CD1c-positive myeloid dendritic cell (primary cell): ENCODE measurements around the gene ZNF385B.

Source experiments
- DNase-seq: peaks from one replicate; pipeline ENCODE4 v3.0.0-alpha.2; 2016; ENCODE audit errors: extremely low spot score

The ZNF385B gene

DNA sequence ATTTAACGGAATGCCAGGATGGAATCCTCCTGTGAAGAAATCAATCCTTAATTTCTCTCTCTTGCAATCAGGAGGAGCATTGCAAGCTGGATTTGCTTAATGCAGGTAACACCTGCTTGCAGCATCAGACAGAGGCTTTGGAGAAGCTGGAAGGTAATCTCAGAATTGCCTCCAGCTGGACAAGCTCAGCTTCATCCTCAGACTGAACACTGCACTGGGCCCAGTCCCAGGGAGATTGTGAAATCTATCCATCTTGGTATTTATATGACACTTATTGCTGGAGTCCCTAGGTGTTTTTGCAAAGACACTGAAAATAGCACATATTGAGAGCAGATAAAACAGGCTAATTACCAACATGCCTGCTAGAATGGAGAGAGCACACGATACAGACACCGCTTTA, 417.4 kb downstream of the ZNF385B start:
- DNase-seq: no peak

DNA sequence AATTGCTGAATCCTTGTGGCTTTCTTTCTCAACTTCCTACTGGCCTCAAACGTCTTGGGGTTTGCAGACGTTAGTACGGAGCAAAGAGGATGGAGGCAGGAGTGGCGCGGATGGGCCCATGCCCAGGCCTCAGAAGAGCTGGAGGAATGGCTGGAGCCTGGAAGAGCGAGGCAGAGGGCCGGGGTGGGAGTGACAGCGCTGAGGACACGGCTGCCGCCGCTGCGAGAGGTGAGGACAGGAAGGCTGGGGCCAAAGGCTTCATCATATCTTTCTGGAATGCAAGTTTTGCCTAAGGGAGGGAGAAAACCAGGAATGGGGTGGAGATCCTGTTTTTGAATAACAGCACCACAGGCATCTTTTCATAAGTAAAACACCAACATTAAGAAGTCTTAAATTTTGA, 418.2 kb downstream of the ZNF385B start:
- no peak for DNase-seq

DNA sequence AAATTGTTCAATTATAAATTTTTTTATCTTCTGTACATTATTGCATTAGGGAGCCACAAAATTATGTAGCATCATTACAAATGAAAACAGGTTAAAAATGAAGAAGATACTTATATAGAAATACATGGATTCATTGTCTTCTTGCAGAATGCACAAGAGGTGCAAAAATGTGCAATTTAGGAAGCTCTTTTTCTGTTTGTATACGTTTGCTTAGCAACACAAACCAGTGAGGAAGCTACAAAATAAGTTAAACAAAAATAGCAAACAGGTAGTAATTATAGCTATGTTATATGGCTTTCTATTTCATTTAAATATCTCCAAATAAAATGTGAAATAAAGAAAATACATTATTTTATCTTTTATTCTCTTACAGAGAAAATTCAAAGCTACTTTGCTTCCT, 419.2 kb downstream of the ZNF385B start:
- no peak for DNase-seq

DNA sequence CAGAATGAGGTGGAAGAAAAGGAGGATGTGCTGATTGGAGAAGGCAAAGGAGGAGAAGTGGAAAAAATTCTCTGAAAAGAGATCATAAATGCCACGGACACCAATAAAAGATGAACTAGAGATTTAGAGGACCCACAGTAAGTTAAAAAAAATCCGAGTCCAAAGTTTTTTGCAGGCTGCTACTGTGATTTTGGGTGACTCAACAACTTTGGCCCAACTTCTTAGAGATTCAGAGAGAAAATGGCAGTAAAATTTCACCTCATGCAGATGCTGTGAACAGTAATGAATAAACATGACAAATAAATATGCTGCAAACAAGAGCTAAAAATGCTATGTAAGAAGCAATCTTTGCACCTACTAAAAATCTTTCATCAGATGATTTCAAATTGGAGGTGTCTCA, 419.9 kb downstream of the ZNF385B start:
- DNase-seq: no peak

DNA sequence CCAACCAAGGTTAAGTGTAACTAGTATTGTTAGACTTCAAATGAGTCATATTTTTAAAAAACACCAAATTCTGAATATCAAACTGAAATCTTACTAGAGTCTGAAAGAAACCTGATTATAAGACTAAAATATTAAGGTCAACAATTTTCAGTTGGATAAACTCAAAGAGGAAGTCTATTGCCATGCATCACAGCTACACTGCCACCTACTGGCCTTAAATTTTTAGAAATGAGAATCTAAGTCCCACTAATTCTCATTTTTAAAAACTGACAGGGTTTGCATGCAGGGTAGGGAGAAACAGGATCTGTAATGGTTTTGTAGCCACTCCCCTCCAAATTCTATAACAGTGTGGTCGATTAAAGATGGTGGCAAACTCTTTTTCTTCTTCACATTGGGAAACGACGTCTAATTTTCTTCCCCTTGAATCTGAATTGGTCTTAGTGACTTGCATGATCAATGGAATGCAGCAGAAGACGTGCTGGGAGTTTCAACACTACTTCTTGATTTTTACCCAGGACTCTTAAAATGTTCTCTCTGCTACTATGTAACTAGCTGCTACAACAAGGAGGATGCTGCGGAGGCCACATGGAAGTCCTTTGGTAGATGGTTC, 420.7 kb downstream of the ZNF385B start:
- peak; percentile 73 for DNase-seq

DNA sequence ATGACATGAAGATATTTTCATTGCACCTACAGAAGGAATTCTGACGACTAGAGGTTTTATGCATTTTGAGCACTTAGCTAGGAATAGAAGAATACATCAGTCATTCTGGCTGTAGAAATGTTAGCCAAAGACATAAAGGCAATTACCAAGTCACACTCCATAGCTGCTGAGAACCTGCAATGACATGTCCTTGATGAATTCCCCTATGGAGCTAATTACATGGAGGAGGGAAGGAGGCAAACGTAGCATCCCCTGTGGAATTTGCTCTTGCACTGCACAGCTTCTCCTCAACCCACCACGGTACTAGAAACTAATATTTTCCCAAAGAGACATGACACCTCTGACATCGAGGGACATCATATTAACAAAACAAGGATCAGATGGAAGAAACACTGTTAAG, 422.8 kb downstream of the ZNF385B start:
- DNase-seq: no peak

DNA sequence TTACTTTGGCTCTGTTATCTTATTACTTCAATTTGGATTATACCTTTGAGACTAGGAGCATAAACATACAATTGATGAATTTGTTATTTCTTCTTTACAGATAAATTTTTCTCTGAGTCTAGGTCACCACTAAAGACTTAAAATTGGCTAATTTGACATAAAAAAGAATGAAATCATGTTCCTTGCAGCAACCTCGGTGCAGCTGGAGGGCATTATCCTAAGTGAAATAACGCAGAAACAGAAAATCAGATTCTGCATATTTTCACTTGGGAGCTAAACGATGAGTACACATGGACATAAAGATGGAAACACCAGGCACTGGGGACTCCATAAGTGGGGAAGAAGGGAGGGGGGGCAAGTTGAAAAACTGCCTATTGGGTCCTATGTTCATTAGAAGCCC, 424.0 kb downstream of the ZNF385B start:
- no peak for DNase-seq

DNA sequence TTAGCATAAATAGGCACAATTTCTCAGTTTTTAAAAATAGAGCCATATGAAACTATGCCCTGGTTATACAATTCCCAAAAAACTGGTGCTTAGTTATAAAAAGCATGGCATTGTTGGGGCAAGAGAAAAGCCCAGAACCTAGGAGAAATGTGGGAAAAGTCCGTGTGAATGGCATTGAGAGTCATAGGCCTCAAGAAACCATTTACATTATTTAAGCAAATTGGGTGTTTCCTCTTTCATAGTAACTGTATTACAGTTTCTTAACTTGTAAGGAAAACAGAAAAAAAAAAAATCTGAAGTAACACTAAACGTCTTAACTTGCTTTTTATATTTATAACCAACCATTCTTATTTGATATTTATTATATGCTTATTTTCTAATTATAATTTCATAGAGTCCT, 425.8 kb downstream of the ZNF385B start:
- DNase-seq: no peak

DNA sequence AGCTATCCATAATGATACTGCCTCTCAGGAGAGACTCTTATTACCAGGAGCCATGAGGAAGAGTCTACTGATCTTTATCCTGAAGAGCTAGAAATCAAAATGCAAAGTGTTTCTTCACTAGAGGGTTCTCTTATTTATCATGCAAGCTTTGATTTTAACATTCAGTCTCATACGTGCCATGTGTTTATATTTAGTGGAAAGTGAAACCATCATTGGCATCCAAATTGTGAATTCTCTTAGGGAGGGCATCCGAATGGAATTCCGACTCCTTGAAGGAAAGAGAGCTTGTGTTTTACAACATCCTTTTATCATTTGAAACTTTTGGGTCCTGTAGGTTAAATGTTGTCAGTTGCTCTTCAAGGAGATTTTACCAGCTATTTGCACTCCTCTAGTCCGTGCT, 426.4 kb downstream of the ZNF385B start:
- no peak for DNase-seq

DNA sequence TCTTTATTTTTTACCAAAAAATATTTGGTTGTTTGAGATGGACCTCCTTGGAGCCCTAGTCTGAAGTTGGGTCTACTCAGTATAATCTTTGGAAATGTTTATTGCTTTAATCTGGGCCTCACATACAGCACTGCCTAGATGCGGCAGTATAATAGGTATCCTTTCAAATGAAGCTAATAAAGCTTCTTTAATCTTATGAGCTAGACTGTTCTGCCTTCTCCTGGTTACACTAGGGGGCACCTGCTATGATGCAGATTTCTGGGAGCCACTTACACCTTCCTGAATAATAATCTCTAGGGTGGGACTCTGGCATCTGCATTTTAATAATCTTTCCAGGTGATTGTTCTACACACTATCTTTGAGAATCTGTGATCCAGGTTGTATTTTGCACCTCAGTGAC, 427.1 kb downstream of the ZNF385B start:
- no peak for DNase-seq

DNA sequence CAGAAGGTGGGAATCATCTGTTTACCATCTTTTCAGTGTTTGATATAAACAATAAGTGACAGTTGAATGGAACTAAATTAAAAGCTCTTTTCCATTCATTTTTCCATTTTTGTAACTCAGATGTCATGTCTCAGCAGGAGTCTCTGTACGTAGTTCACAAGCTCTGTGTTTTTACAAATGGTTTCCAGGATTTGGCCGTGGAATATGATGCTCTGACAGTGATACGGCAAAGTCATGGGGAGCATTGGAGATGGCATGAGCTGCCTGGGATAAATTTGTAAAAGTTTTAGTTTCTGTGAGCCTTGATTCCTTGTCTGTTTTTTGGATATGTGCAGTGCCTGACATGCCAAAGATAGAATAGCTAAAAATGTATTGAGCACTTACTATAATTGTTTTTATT, 428.7 kb downstream of the ZNF385B start:
- DNase-seq: no peak

DNA sequence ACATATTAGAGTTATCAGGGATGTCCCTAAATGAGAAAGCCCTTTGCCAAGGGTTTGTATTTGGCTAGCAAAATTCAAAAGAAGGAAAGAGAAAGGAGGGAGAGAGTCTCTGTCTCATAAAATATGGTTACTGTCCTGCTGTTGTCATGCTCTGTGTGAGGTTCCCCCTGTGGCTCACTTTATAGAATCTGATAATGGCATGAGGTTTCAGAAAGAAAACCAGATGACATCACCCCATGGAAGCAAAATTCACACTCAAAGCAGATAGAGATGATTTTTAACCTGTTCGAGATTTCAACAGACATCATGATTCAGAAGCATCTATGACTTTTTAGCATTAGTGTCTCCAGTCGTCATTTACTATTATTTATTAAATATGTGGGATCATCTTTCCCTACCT, 431.8 kb downstream of the ZNF385B start:
- DNase-seq: no peak

DNA sequence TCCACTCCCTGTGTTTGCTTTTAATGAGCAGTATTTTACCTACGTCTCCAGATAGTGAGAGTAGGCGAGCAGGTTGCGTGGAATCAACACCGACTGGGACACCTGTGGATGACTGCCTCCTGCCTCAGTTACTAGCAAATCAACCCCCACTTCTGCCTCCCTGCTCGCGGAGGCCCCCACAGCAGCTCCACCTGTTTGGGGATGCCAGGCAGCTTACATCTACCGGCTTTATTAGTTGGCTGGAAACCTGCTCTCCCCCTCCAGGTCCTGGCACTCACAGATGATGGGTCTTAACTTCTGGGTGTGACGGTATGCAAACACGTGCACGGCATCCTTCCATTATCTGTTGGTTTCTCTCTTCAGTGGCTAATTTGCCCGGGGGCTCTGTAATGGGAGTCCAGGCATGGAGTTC, 432.3 kb downstream of the ZNF385B start:
- DNase-seq: no peak

DNA sequence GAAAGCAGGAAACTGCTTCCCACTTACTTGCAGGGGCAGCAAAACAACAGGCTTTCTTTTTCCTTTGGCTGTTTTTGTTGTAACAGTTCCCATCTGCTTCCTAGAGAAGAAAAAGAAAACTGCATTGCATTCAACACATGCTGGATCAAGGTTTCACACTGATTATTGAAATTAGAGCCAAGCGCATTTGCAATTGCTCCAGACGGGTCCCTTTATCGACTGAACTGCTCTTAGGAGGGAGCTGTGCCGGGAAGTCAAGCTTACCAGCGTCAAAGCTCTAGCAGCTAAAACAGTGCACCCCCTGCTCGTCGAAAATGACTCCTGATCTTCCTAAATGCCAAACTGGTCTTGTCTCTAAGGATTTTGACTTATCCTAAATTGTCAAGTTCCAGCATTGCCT, 432.8 kb downstream of the ZNF385B start:
- no peak for DNase-seq

DNA sequence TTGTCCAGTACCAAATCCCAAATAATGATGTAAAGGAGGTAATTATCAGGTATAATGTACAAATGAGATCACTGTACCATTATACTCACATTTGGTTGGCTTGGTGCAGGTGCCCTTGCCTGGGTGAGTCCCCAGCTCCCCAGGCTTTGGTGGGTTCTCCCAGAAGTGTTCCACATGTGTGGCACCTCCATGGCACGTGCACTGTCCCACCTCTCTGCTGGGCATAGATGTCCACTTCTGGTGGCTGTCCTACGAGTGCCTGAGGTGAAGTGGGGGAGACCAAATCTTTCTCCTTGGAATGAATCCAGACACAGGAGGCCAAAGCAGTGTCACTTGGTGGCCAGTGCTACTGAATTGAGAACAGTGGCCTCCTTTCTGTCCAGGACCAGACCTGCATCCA, 434.3 kb downstream of the ZNF385B start:
- no peak for DNase-seq

DNA sequence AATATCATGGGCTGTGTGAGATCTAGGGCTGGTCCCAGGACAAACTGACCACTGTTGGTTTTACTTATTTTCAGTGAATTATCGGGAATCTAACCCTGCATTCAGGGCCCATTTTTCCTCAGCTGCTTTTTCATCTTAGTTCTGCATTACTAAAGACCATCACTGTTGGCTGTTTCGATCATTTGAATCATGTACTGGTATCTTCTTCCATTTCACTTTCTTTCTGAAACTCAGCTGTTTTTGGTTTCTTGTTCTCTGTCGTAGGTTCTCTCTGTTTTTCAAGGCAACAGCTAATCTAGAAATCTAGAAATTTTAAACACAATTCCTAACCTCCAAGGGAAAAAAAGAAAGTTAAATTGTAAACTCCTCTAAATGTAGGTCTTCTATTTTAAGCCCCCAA, 436.8 kb downstream of the ZNF385B start:
- DNase-seq: no peak

DNA sequence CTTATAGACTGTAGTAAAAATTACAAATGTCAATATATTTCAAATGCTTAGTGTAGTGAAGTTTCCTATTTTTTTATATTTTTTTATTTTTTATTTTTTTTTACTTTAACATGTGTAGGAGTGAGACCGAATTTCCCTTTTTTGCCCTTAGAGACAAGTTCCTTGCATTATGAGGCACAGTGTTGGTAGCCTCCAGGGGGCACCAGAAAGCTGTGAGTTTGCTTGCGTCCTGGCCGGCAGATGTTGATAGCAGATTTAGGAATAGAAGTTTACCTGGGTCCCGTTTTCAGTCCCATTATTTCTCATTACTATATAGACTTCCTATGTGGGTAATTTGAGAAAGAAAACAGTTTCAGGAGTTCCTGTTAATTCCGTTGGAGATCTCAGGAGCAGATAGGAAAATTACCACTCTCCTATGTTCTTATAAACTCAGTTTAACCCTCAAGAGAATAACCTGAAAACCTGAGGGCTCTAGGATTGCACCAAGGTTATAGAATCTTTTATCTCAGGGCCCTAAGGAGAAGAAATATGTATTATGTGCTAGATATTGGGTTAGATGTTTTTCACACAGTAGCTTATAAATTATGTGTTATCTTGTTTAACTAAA, 439.3 kb downstream of the ZNF385B start:
- peak; percentile 71 for DNase-seq

DNA sequence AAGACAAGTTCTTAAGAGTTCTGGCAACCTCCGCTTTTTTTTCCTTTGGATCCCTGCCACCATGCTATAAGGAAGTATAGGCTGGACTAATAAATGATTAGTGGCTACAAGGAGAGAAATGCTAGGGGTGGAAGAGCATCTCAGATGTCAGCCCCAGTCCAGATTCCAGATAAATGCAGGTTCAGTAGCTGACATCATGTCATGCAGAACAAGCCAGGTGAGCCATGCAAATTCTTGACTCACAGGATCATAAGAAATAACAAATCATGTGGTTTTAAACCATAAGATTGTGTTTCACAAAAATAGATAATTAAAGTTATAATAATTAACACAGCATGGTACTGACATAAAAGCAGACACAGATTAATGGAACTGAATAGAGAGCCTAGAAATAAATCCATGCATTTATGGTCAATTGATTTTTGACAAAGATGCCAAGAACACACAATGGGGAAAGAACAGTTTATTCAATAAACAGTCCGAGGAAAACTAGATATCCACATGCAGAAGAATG, 443.9 kb downstream of the ZNF385B start:
- DNase-seq: no peak

DNA sequence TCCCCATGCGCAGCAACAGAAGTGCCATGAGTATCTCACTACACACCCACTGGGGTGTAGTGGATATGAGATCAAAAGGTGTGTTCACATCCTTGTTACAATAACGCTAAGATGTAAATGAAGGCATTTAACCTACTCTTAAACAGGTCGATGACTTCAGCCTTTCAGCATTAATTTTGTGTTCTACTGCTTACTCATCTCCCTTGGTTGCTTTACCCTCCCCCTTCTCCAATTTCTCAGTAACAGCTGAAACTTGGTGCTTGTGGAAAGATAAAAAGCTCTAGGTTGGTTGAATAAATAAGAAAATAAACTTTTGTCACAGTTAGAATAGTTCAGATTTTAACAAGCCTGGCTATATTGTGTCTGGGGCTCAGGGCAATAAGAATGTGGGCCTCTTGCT, 449.3 kb downstream of the ZNF385B start:
- no peak for DNase-seq

DNA sequence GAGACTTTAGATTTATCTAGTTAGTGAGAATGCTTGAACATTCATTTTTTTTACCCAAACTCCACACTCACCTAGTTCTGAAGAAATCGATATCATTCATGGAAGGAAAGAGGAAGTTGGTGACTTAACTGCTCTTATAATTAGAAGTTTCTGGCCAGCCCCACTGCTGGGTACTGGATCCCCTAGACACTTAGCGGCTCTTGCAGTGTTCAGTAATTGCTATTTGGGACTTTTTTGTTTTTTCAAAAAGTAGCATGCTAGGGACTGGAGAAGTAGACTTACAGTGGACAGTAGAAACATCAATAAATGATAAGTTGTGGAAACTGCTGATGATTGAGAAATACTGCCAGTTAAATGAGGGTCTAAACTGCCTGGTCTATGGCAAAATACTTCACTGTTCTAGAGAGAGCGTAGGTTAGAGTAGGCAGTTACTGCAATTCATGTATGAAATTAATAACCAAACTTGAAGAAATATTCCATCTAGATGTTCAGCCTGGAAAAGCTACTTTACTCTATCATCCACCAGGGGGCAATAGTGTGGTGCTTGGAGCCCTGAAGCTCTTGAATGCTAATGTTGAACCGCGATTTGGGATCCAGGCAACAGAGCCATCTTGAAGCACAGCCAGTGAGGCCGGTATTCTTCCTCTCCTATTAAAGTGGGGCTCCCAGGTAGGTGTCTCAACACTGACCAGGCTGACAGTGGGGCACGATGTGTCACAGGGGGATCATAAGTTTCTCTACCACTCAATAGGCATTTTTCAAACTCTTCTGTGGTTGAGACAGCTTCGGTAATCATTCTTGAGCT, 450.7 kb downstream of the ZNF385B start:
- peak; percentile 65 for DNase-seq

DNA sequence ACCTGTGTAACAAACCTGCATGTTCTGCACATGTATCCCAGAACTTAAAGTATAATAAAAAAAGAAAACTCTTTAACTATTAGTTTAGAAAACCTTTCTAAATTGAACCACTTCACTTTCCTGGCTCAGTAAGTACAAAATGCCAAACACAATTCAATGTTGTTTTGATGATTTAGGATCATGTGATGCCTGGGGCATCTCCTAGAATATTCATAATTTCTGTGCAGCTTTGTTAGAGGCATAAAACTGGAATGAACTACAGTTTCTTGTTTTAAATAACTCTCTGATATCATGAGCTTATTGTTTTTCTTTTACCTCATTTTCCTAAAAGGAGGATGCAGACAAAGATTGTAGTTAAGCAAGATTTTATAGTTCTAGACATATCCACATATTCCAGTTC, 457.8 kb downstream of the ZNF385B start:
- DNase-seq: no peak

DNA sequence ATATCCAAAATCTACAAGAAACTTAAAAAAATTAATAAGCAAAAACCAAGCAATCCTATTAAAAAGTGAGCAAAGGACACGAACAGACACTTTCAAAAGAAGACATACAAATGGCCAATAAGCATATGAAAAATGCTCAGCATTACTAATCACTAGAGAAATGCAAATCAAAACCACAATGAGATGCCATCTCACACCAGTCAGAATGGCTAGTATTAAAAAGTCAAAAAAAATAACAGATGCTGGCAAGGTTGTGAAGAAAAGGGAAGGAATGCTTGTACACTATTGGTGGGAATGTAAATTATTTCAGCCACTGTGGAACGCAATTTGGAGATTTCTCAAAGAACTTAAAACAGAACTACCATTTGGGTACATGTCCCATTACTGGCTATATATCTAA, 467.9 kb downstream of the ZNF385B start:
- no peak for DNase-seq
